Tibial nerve (tissue), 4 donors: ENCODE results near the gene ANKRD17.

ENCODE experiments used
- EP300 ChIP-seq, 2 donors: sonication (generic); formaldehyde crosslinking; IDR thresholded peaks; one replicate each; pipeline ENCODE4 v1.6.1; 2017; ENCODE audit warnings: antibody characterized with exemption in 2 of 2, mild to moderate bottlenecking in 1 of 2
- POLR2A ChIP-seq, 2 donors: fragments of 450-650 bp; IDR thresholded peaks; one replicate each; pipeline ENCODE4 v1.6.1; 2017; ENCODE audit warnings: antibody characterized with exemption in 2 of 2, mild to moderate bottlenecking in 2 of 2, moderate library complexity in 2 of 2
- TF ChIP-seq, protein P1 (sequence below), 5 experiments: fragments of 200-600 bp in 3 of 5; fragments of 450-650 bp in 2 of 5; sonication (generic) in 3 of 5; IDR thresholded peaks; one replicate each; pipeline ENCODE4 v1.5.1; 2016 to 2019; ENCODE audit warnings: antibody characterized with exemption in 5 of 5, mild to moderate bottlenecking in 3 of 5, moderate library complexity in 2 of 5

DNA sequence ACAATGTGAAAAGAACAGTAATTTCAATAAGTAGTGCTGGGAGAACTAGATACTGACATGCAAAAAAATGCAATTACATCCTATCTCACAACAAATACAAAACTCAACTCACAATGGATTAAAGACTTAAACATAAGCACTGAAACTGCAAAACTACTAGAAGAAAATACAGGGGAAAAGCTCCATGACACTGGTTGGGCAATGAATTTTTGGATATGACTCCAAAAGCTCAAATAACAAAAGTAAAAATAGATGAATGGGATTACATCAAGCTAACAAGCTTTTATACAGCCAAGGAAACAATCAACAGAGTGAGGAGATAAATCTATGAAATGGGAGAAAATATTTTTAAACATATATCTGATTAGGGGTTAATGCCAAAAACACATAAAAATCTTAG, 53.1 kb downstream of the ANKRD17 start:
- TF ChIP-seq, protein P1, sequence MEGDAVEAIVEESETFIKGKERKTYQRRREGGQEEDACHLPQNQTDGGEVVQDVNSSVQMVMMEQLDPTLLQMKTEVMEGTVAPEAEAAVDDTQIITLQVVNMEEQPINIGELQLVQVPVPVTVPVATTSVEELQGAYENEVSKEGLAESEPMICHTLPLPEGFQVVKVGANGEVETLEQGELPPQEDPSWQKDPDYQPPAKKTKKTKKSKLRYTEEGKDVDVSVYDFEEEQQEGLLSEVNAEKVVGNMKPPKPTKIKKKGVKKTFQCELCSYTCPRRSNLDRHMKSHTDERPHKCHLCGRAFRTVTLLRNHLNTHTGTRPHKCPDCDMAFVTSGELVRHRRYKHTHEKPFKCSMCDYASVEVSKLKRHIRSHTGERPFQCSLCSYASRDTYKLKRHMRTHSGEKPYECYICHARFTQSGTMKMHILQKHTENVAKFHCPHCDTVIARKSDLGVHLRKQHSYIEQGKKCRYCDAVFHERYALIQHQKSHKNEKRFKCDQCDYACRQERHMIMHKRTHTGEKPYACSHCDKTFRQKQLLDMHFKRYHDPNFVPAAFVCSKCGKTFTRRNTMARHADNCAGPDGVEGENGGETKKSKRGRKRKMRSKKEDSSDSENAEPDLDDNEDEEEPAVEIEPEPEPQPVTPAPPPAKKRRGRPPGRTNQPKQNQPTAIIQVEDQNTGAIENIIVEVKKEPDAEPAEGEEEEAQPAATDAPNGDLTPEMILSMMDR (IDR thresholded peaks at IDR 0.05): no peak
- TF ChIP-seq EP300 (IDR thresholded peaks at IDR 0.05): no peak
- no peak for TF ChIP-seq POLR2A (IDR thresholded peaks at IDR 0.05)
